ENCODE measurements around the gene WDR72.

Gene WDR72

GRCh38 chr15:53759411-53759931 is at the start of gene WDR72:
WDR72 (minus strand) TSS chr15:53759663; CDS start chr15:53733149, 26,514 bp downstream.
- TF ChIP-seq CTCF (conservative IDR thresholded peaks at IDR 0.05; ENCODE audit: low read depth, low read length) = no peak
- no peak for DNase-seq (ENCODE audit: low read depth)
- no peak within 1 kb of the TSS for H3K4me3 ChIP-seq (ENCODE audit: low read depth, low read length)

- DNase-seq (ENCODE audit: low read depth) = peak; percentile 12
Measured at GRCh38 chr15:53808058-53808706, 48.7 kb upstream of the WDR72 start.

GRCh38 chr15:53807501-53807900 is 48.0 kb upstream of the WDR72 start:
- no peak for DNase-seq (ENCODE audit: low read depth)
- no peak overlapping the region for H3K4me3 ChIP-seq (ENCODE audit: low read depth, low read length)
- TF ChIP-seq CTCF (conservative IDR thresholded peaks at IDR 0.05; ENCODE audit: low read depth, low read length) = no peak

More at GRCh38 chr15:53808058-53808706, 48.7 kb upstream of the WDR72 start:
- H3K4me3 ChIP-seq (ENCODE audit: low read depth, low read length) = no peak overlapping the region
- no peak for TF ChIP-seq CTCF (conservative IDR thresholded peaks at IDR 0.05; ENCODE audit: low read depth, low read length)

- TF ChIP-seq CTCF (conservative IDR thresholded peaks at IDR 0.05; ENCODE audit: low read depth, low read length) = no peak
- no peak for DNase-seq (ENCODE audit: low read depth)
- H3K4me3 ChIP-seq (ENCODE audit: low read depth, low read length) = no peak overlapping the region
Measured at GRCh38 chr15:53802672-53803071, 43.2 kb upstream of the WDR72 start.

GRCh38 chr15:53791581-53791980 is 32.1 kb upstream of the WDR72 start:
- TF ChIP-seq CTCF (conservative IDR thresholded peaks at IDR 0.05; ENCODE audit: low read depth, low read length) = no peak
- no peak overlapping the region for H3K4me3 ChIP-seq (ENCODE audit: low read depth, low read length)
- DNase-seq (ENCODE audit: low read depth) = no peak

GRCh38 chr15:53789654-53790375 is 30.4 kb upstream of the WDR72 start:
- no peak for TF ChIP-seq CTCF (conservative IDR thresholded peaks at IDR 0.05; ENCODE audit: low read depth, low read length)
- no peak for DNase-seq (ENCODE audit: low read depth)
- no peak overlapping the region for H3K4me3 ChIP-seq (ENCODE audit: low read depth, low read length)

Measured in choroid plexus epithelial cell (primary cell).